T-helper 1 cell (primary cell): ENCODE data around the gene ERCC2.
"Not testable (repeated sequence)": the region's sequence is repeated elsewhere in the genome, so short reads cannot be mapped to it uniquely, and the experiment has no call there.

Source experiments
- DNase-seq, 5 donors: peaks; one replicate each; pipeline ENCODE4 v3.0.0-alpha.2; 2012 to 2020
- total RNA-seq, 4 donors: gene quantifications; one replicate each; lab custom pipeline; 2026; lab: John Stamatoyannopoulos, UW

The ERCC2 gene
- total RNA-seq: 10.8 to 18.1 (median 15.6) reads per million in 4 donors

- peak; percentile 97 to 100 (median 98) for DNase-seq
Measured at GRCh38 chr19:45370410-45371204, at the start of gene ERCC2. TSS of gene ERCC2 (minus strand) at chr19:45370573. CDS start at chr19:45370540, 33 bp downstream.

- DNase-seq: no peak
Measured at GRCh38 chr19:45419895-45420294, 49.5 kb upstream of the ERCC2 start.

- peak in 1 of 5 donors; percentile 42 for DNase-seq
Measured at GRCh38 chr19:45419396-45419795, 49.0 kb upstream of the ERCC2 start.

- DNase-seq: no peak
Measured at GRCh38 chr19:45418802-45419201, 48.4 kb upstream of the ERCC2 start.

- no peak for DNase-seq
Measured at GRCh38 chr19:45417151-45417550, 46.8 kb upstream of the ERCC2 start.

- DNase-seq: no peak
Measured at GRCh38 chr19:45414468-45414867, 44.1 kb upstream of the ERCC2 start.

GRCh38 chr19:45413497-45413896, 43.1 kb upstream of the ERCC2 start:
- no peak for DNase-seq

- DNase-seq: not testable (repeated sequence)
Measured at GRCh38 chr19:45410330-45410729, 40.0 kb upstream of the ERCC2 start.

GRCh38 chr19:45409557-45409920, 39.2 kb upstream of the ERCC2 start:
- no peak for DNase-seq

- no peak for DNase-seq
Measured at GRCh38 chr19:45408830-45409556, 38.6 kb upstream of the ERCC2 start.

- no peak for DNase-seq
Measured at GRCh38 chr19:45408121-45408520, 37.7 kb upstream of the ERCC2 start.

GRCh38 chr19:45407585-45407984, 37.2 kb upstream of the ERCC2 start:
- DNase-seq: not testable (repeated sequence)

- no peak for DNase-seq
Measured at GRCh38 chr19:45407091-45407375, 36.7 kb upstream of the ERCC2 start.

- peak; percentile 47 to 87 (median 67) for DNase-seq
Measured at GRCh38 chr19:45406226-45407090, 36.1 kb upstream of the ERCC2 start, which contains the start of gene POLR1G. TSS of gene POLR1G (plus strand) at chr19:45406644. CDS start at chr19:45406697, 53 bp downstream.

GRCh38 chr19:45405435-45406225, 35.3 kb upstream of the ERCC2 start:
- peak; percentile 59 to 84 (median 75) for DNase-seq

GRCh38 chr19:45404557-45405434, 34.4 kb upstream of the ERCC2 start, which contains the start of gene PPP1R13L:
TSS of gene PPP1R13L (minus strand) at chr19:45405069. CDS start at chr19:45398318, 6,751 bp downstream.
- peak in 1 of 5 donors; percentile 80 for DNase-seq

- DNase-seq: peak in 4 of 5 donors; percentile 37 to 71 (median 48)
Measured at GRCh38 chr19:45403781-45404556, 33.6 kb upstream of the ERCC2 start.

- no peak for DNase-seq
Measured at GRCh38 chr19:45403272-45403671, 32.9 kb upstream of the ERCC2 start.

GRCh38 chr19:45402298-45403061, 32.1 kb upstream of the ERCC2 start:
- DNase-seq: no peak
